SK-N-SH treated with all-trans-retinoic acid at 6 μM for 48 hours (cell line): Measurements from ENCODE around the gene RIMS3.
"Not testable (repeated sequence)": the region's sequence is repeated elsewhere in the genome, so short reads cannot be mapped to it uniquely, and the experiment has no call there.

Experiments
- ATAC-seq: fragments of 200-7000 bp; cut with Tn5 transposase; 3 replicates; pipeline ENCODE4 v1.9.1; 2020; ENCODE audit warnings: mild to moderate bottlenecking, moderate library complexity
- ARNTL ChIP-seq: fragments of 450-650 bp; formaldehyde crosslinking; IDR thresholded peaks from 2 replicates; pipeline ENCODE4 v1.5.0; 2020; ENCODE audit warnings: low read depth, mild to moderate bottlenecking, moderate library complexity, borderline replicate concordance
- CSDC2 ChIP-seq: fragments of 250-450 bp; sonication (Bioruptor Pico); IDR thresholded peaks from 2 replicates; pipeline ENCODE4 v1.5.0; 2020; ENCODE audit warnings: mild to moderate bottlenecking, moderate library complexity
- GLIS3 ChIP-seq: fragments of 250-450 bp; sonication (Bioruptor Pico); IDR thresholded peaks from 2 replicates; pipeline ENCODE4 v1.5.0; 2020; ENCODE audit warnings: mild to moderate bottlenecking, moderate library complexity
- ISL1 ChIP-seq: fragments of 250-450 bp; sonication (Bioruptor Pico); IDR thresholded peaks from 2 replicates; pipeline ENCODE4 v2.1.2; 2022; ENCODE audit warnings: mild to moderate bottlenecking, moderate library complexity
- PPARA ChIP-seq: fragments of 250-450 bp; sonication (Bioruptor Pico); IDR thresholded peaks from 2 replicates; pipeline ENCODE4 v1.5.0; 2020; ENCODE audit warnings: mild to moderate bottlenecking, borderline replicate concordance
- RARB ChIP-seq: fragments of 250-450 bp; sonication (Bioruptor Pico); IDR thresholded peaks from 2 replicates; pipeline ENCODE4 v1.8.0; 2021; ENCODE audit warnings: mild to moderate bottlenecking, moderate library complexity
- SNAI2 ChIP-seq: fragments of 250-450 bp; sonication (Bioruptor Pico); IDR thresholded peaks from 2 replicates; pipeline ENCODE4 v1.5.0; 2020; ENCODE audit warnings: mild to moderate bottlenecking, moderate library complexity
- TCF4 ChIP-seq: fragments of 250-450 bp; sonication (Bioruptor Pico); IDR thresholded peaks from 2 replicates; pipeline ENCODE4 v1.8.0; 2021; ENCODE audit warnings: mild to moderate bottlenecking, moderate library complexity, borderline replicate concordance
- TOX ChIP-seq: fragments of 250-450 bp; sonication (Bioruptor Pico); IDR thresholded peaks from 2 replicates; pipeline ENCODE4 v1.8.0; 2021; ENCODE audit warnings: mild to moderate bottlenecking, moderate library complexity, borderline replicate concordance
- ZC3H10 ChIP-seq: fragments of 250-450 bp; sonication (Bioruptor Pico); IDR thresholded peaks from 2 replicates; pipeline ENCODE4 v1.5.1; 2021; ENCODE audit warnings: mild to moderate bottlenecking, moderate library complexity
- ZFP3 ChIP-seq: fragments of 250-450 bp; sonication (Bioruptor Pico); IDR thresholded peaks from 2 replicates; pipeline ENCODE4 v1.5.0; 2020; ENCODE audit warnings: mild to moderate bottlenecking, moderate library complexity
- ZNF70 ChIP-seq: fragments of 450-650 bp; formaldehyde crosslinking; IDR thresholded peaks from 2 replicates; pipeline ENCODE4 v1.5.0; 2020; ENCODE audit warnings: mild to moderate bottlenecking, moderate library complexity
- ZNF8 ChIP-seq: fragments of 450-650 bp; formaldehyde crosslinking; IDR thresholded peaks from 2 replicates; pipeline ENCODE4 v1.5.0; 2020; ENCODE audit warnings: mild to moderate bottlenecking, moderate library complexity
- TF ChIP-seq, protein P1 (sequence below): fragments of 250-450 bp; sonication (Bioruptor Pico); IDR thresholded peaks from 2 replicates; pipeline ENCODE4 v1.5.1; 2020; ENCODE audit warnings: low read depth, mild to moderate bottlenecking, moderate library complexity

Gene RIMS3

GRCh38 chr1:40575336-40575735 is 90.1 kb downstream of the RIMS3 start:
- TF ChIP-seq RARB (CRISPR knock-in tag) = no peak
- no peak for TF ChIP-seq ZNF70 (CRISPR knock-in tag)
- TF ChIP-seq TOX (CRISPR knock-in tag) = no peak
- no peak for TF ChIP-seq SNAI2 (CRISPR knock-in tag)
- TF ChIP-seq ARNTL (CRISPR knock-in tag) = no peak
- TF ChIP-seq ISL1 (CRISPR knock-in tag) = no peak
- TF ChIP-seq CSDC2 (CRISPR knock-in tag) = no peak
- no peak for TF ChIP-seq ZFP3 (CRISPR knock-in tag)
- TF ChIP-seq PPARA (CRISPR knock-in tag) = no peak
- no peak for TF ChIP-seq ZNF8 (CRISPR knock-in tag)
- TF ChIP-seq, protein P1, sequence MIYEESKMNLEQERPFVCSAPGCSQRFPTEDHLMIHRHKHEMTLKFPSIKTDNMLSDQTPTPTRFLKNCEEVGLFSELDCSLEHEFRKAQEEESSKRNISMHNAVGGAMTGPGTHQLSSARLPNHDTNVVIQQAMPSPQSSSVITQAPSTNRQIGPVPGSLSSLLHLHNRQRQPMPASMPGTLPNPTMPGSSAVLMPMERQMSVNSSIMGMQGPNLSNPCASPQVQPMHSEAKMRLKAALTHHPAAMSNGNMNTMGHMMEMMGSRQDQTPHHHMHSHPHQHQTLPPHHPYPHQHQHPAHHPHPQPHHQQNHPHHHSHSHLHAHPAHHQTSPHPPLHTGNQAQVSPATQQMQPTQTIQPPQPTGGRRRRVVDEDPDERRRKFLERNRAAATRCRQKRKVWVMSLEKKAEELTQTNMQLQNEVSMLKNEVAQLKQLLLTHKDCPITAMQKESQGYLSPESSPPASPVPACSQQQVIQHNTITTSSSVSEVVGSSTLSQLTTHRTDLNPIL (CRISPR knock-in tag) = no peak
- no peak for TF ChIP-seq TCF4 (CRISPR knock-in tag)
- no peak for TF ChIP-seq ZC3H10
- no peak for TF ChIP-seq GLIS3 (CRISPR knock-in tag)
- no peak for ATAC-seq

DNA sequence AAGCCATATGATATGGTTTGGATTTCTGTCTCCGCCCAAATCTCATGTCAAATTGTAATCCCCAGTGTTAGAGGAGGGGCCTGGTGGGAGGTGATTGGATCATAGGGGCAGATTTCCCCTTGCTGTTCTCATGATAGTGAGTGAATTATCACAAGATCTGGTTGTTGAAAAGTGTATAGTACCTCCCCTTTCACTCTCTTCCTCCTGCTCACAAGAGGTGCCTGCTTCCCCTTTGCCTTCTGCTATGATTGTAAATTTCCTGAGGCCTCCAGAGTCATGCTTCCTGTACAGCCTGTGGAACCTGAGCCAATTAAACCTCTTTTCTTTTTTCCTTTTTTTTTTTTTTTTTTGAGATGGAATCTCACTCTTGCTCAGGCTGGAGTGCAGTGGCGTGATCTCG is 90.7 kb downstream of the RIMS3 start:
- ATAC-seq = not testable (repeated sequence)
